HG02623 (cell line): Measurements from ENCODE around the gene SUPT4H1.

ENCODE experiments used
- ATAC-seq: cut with Tn5 transposase; IDR thresholded peaks from one replicate; pipeline ENCODE4 v1.9.1; 2021; ENCODE audit warnings: moderate library complexity; ENCODE audit not compliant: unreplicated experiment

The SUPT4H1 gene

GRCh38 chr17:58320163-58320558 is 31.8 kb downstream of the SUPT4H1 start:
- no peak for ATAC-seq

GRCh38 chr17:58319173-58320162 is 32.5 kb downstream of the SUPT4H1 start:
- ATAC-seq, result no peak

- no peak for ATAC-seq
Measured at GRCh38 chr17:58318627-58319172, 33.3 kb downstream of the SUPT4H1 start.

GRCh38 chr17:58318065-58318481 is 33.9 kb downstream of the SUPT4H1 start:
- ATAC-seq, result no peak

- peak; percentile 50 for ATAC-seq
Measured at GRCh38 chr17:58317421-58318064, 34.5 kb downstream of the SUPT4H1 start.

GRCh38 chr17:58316260-58316960 is 35.6 kb downstream of the SUPT4H1 start:
- ATAC-seq, result no peak

- ATAC-seq, result no peak
Measured at GRCh38 chr17:58315750-58316149, 36.3 kb downstream of the SUPT4H1 start.

- ATAC-seq, result no peak
Measured at GRCh38 chr17:58315281-58315711, 36.7 kb downstream of the SUPT4H1 start.

- ATAC-seq, result no peak
Measured at GRCh38 chr17:58314706-58315015, 37.3 kb downstream of the SUPT4H1 start.

GRCh38 chr17:58313815-58314705 is 37.9 kb downstream of the SUPT4H1 start:
- no peak for ATAC-seq

- ATAC-seq, result no peak
Measured at GRCh38 chr17:58312829-58313228, 39.2 kb downstream of the SUPT4H1 start.

- ATAC-seq, result no peak
Measured at GRCh38 chr17:58312021-58312630, 39.9 kb downstream of the SUPT4H1 start.

- ATAC-seq, result no peak
Measured at GRCh38 chr17:58311429-58311894, 40.5 kb downstream of the SUPT4H1 start.

- ATAC-seq, result no peak
Measured at GRCh38 chr17:58310511-58311428, 41.2 kb downstream of the SUPT4H1 start.

GRCh38 chr17:58309918-58310259 is 42.1 kb downstream of the SUPT4H1 start:
- no peak for ATAC-seq

- no peak for ATAC-seq
Measured at GRCh38 chr17:58308985-58309917, 42.8 kb downstream of the SUPT4H1 start.

- ATAC-seq, result no peak
Measured at GRCh38 chr17:58308173-58308984, 43.6 kb downstream of the SUPT4H1 start.
